GM19438 (cell line): ENCODE results near the gene TNS3.

ENCODE experiments used
- ATAC-seq: cut with Tn5 transposase; IDR thresholded peaks from one replicate; pipeline ENCODE4 v1.9.1; 2021; ENCODE audit warnings: low read depth; ENCODE audit not compliant: unreplicated experiment

TNS3 gene

GRCh38 chr7:47440320-47440719, 141.6 kb downstream of the TNS3 start:
- ATAC-seq = no peak

GRCh38 chr7:47439181-47439667, 142.7 kb downstream of the TNS3 start:
- ATAC-seq = no peak

- no peak for ATAC-seq
Measured at GRCh38 chr7:47438411-47439029, 143.4 kb downstream of the TNS3 start.

GRCh38 chr7:47435889-47436312, 146.0 kb downstream of the TNS3 start:
- no peak for ATAC-seq

GRCh38 chr7:47433564-47433895, 148.4 kb downstream of the TNS3 start:
- no peak for ATAC-seq

GRCh38 chr7:47432671-47433563, 149.0 kb downstream of the TNS3 start:
- ATAC-seq = no peak

- ATAC-seq = no peak
Measured at GRCh38 chr7:47430422-47430821, 151.5 kb downstream of the TNS3 start.

GRCh38 chr7:47428768-47429472, 153.0 kb downstream of the TNS3 start:
- no peak for ATAC-seq

GRCh38 chr7:47428052-47428767, 153.7 kb downstream of the TNS3 start:
- ATAC-seq = no peak

GRCh38 chr7:47427051-47427643, 154.8 kb downstream of the TNS3 start:
- ATAC-seq = no peak

- ATAC-seq = no peak
Measured at GRCh38 chr7:47424523-47424922, 157.4 kb downstream of the TNS3 start.

GRCh38 chr7:47423196-47423595, 158.7 kb downstream of the TNS3 start:
- no peak for ATAC-seq

GRCh38 chr7:47422611-47423010, 159.3 kb downstream of the TNS3 start:
- ATAC-seq = no peak

GRCh38 chr7:47421456-47421855, 160.5 kb downstream of the TNS3 start:
- ATAC-seq = no peak

GRCh38 chr7:47420122-47420780, 161.7 kb downstream of the TNS3 start:
- ATAC-seq = no peak

GRCh38 chr7:47419471-47419870, 162.4 kb downstream of the TNS3 start:
- no peak for ATAC-seq

GRCh38 chr7:47418601-47419309, 163.2 kb downstream of the TNS3 start:
- no peak for ATAC-seq

GRCh38 chr7:47416492-47417480, 165.1 kb downstream of the TNS3 start:
- ATAC-seq = no peak
